DLD1 (cell line): ENCODE results near the gene SPATC1L.
"Not testable (repeated sequence)": the region's sequence is repeated elsewhere in the genome, so short reads cannot be mapped to it uniquely, and the experiment has no call there.

Experiments used
- in situ Hi-C: cut with HindIII; loops from 2 replicates; pipeline ENCODE4 v1.10.0; 2017; ENCODE audit warnings: low sequenced_read_pairs

SPATC1L gene

DNA sequence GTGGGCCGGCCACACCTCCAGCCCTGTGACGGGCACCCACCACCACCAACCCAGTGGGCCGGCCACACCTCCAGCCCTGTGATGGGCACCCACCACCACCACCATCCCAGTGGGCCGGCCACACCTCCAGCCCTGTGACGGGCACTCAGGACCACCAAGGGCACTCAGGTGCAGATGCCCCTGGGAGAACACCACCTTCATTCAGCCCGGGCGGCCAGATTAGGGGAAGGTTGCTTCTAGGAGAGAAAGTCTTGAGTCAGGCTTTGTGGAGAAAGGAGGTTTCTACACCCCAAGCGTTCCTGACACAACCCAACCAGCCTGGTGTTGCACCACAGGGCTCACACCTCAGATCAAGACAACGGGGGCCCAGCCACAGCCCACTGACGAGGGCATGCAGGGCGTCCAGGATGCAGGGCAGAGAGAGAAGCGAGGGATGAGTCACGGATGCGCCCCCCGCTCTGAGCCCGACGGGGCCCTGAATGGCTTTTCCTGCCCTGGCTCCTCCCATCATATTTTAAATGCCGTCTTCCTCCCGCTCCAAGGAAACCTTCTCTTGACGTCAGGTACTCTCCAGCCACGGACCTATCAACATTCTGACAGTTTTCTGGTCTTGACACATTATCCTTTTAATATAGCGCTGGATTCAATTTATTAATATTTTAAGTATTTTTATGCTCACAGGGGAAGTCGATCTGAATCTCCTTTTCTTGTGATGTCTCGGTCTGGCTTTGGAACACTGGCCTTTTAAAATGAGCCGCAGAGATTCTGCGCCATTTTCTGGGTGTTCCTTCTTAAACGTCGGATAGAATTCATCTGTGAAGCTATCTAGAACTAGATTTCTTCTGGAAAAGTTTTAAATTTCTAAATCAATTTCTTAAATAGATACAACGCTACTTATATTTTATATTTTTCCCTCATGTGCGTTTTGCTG is 631 bp upstream of the SPATC1L start:
- in situ Hi-C loops, result no loop called here

DNA sequence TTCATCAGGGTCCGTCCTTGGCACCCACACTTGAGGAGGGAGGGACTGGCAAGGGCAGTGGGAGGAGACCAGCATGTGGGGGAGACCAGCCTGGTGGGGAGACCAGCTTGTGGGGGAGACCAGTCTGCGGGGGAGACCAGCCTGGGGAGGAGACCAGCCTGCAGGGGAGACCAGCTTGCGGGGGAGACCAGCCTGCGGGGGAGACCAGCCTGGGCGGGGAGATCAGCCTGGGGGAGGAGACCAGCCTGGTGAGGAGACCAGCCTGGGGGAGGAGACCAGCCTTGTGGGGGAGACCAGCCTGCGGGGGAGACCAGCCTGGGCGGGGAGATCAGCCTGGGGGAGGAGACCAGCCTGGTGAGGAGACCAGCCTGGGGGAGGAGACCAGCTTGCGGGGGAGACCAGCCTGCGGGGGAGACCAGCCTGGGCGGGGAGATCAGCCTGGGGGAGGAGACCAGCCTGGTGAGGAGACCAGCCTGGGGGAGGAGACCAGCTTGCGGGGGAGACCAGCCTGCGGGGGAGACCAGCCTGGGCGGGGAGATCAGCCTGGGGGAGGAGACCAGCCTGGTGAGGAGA is 836 bp downstream of the SPATC1L start:
- in situ Hi-C loops, result not testable (repeated sequence)

DNA sequence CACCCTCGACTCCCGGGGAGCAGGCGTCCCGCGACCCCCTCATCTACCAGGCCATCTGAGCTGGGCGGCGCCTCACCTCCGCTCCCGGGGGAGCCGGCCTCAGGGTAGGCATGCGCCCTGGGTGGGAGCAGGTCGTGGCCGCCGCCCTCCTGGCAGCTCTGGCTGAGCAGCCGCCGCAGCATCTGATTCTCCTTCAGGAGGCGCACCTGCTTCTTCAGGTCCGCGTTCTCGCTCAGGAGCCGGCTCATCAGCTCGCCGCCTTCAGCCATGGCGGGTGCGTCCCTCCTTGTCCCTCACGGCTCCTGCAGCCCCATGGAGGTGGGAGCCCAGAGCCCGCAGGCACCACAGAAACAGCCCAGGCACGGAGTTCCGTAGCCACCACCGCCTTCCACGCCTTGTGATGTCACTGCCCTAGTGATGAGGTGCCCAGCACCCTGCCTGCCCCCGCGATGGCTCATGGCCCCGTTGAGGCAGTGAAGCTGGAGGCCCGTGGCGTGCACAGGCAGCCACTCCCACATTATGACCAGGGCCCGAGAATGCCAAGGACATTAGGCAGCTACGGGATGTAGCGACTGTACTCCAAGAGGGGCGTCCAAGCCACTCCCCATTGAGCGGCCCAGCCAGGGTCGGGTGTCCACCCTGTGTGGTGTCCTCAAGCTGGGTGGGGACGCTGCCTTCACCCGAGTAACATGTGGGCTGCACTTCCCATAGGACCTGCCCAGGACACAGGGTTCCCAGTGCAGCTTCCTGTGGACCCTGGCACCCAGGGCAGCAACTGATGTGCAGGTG is 1.5 kb downstream of the SPATC1L start:
- in situ Hi-C loops, result no loop called here

DNA sequence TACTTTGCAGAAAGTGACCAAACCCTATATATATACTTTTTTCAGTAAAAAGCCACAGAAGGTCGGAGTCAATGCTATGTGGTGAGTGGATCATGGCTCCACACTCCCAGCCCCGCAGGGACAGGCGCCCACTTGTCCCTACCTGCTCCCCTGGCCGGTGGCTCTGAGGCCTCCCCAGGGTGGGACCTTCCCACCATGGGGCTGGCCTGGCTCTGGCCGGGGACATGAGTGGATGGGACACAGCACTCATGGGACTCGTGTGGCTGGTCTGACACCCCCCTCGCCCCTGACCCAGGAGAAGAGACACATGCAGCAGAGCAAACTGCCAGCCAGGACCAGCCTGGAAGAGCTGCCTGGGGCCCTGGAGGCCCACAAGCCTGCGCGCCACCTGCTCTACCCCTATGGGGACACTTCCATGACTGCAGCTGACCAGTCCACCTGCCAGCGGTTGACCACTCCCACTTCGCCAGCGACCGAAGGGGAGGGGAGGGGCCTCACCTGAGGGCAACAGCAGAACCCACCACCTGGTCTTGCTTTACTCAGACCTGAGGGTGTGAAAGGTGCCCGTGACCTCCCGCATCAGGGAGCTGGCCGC is 2.2 kb downstream of the SPATC1L start:
- in situ Hi-C loops, result no loop called here

- in situ Hi-C loops, result no loop called here
These were observed 2.8 kb downstream of the SPATC1L start for GRCh38 chr21:46181436-46181835.

GRCh38 chr21:46180778-46181391 is 3.4 kb downstream of the SPATC1L start:
- in situ Hi-C loops, result no loop called here

- in situ Hi-C loops, result no loop called here
These were observed 4.1 kb downstream of the SPATC1L start for GRCh38 chr21:46180079-46180722.

- in situ Hi-C loops, result no loop called here
These were observed 4.6 kb downstream of the SPATC1L start for GRCh38 chr21:46179708-46180078.

DNA sequence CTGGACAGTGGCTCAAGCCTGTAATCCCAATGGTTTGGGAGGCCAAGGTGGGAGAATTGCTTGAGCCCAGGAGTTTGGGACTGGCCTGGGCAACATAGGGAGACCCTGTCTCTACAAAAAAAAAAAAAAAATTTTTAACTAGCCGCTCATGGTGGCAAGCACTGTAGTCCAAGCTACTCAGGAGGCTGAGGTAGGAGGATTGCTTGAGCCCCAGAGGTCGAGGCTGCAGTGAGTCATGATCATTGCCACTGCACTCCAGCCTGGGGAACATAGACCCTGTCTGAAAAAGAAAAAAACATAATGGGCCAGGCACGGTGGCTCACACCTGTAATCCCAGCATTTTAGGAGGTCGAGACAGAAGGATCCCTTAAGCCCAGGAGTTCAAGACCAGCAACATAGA is 5.3 kb downstream of the SPATC1L start:
- in situ Hi-C loops, result no loop called here

DNA sequence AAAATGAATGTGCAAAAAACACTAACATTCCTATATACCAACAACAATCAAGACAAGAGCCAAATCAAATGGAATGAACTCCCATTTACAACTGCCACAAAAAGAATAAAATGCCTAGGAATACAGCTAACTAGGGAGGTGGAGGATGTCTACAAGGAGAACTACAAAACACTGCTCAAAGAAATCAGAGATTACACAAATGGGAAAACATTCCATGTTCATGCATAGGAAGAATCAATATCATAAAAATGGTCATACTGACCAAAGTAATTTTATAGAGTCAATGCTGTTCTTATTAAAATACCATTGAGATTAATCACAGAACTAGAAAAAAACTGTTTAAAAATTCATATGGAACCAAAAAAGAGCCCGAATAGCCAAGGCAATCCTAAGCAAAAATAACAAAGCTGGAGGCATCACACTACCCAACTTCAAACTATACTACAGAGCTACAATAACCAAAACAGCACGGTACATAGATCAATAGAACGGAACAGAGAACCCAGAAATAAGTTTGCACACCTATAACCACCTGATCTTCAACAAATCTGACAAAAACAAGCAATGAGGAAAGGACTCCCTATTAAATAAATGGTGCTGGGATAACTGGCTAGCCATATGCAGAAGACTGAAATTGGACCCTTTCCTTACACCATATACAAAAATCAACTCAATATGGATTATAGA is 7.7 kb downstream of the SPATC1L start:
- in situ Hi-C loops, result not testable (repeated sequence)

- in situ Hi-C loops, result no loop called here
These were observed 10.7 kb downstream of the SPATC1L start for GRCh38 chr21:46173573-46173972.

DNA sequence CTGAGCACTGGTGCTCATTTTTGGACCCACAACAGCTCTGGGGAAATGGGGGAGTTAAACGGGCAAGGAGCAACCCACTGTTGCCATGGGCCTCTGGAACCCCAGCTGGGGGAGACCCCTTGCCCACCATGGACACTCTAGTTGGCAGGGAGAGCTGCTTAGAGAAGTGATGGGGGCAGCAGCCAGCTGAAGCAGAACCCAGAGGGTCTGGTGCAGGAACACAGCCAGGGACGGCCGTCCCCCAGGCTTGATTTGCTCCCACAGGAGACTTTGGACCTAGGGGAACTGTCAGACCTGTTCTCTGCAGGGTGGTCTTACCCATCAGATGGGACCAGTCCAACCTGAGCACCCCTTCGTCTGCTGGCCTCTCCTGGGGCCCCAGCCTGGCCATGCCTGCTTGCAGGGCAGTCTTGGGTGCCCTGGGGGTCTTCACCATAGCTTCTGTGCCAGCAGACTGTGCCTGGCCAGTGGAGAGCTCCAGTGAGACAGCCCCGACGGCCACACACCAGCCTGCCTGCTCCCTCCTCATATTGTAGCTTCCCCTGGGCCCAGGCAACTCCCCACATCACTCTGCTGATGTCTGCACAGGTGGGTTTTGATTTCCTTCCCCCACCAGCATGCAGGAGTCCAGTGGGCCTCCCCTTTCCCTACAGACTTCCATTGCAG is 11.3 kb downstream of the SPATC1L start:
- in situ Hi-C loops, result no loop called here

GRCh38 chr21:46171996-46172862 is 12.0 kb downstream of the SPATC1L start:
- in situ Hi-C loops, result no loop called here

- in situ Hi-C loops, result no loop called here
These were observed 12.7 kb downstream of the SPATC1L start for GRCh38 chr21:46171585-46171984.

GRCh38 chr21:46170436-46171193 is 13.6 kb downstream of the SPATC1L start:
- in situ Hi-C loops, result not testable (repeated sequence)

DNA sequence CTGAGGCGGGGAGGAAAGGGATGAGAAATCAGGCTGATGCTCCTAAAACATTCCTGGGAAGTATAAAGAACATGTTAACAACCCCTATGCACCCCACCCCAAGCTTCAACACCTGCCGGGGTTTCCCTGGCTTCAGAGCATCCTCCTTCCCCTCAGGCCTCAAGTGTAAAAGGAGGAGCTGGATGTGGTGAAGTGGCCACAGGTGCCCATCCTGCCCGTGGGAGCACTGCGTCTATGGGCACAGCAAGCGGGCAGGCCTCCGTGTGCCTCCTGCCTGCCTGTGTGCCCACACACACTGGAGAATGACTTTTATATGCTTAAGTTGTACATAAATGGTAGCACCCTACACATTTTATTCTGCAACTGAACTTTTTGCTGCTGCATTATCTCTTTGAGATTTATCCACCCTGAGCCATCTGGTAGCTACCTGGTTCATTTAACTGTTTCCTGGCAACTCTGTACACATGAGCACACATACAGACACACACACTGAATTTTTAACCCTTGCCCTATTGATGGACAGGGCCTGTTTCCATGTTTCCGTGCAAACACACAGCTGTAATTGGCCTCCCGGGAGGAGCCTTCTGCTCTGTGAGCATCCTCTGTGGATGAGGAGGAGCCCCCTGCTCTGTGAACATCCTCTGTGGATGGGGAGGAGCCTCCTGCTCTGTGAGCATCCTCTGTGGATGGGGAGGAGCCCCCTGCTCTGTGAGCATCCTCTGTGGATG is 15.4 kb downstream of the SPATC1L start:
- in situ Hi-C loops, result no loop called here

DNA sequence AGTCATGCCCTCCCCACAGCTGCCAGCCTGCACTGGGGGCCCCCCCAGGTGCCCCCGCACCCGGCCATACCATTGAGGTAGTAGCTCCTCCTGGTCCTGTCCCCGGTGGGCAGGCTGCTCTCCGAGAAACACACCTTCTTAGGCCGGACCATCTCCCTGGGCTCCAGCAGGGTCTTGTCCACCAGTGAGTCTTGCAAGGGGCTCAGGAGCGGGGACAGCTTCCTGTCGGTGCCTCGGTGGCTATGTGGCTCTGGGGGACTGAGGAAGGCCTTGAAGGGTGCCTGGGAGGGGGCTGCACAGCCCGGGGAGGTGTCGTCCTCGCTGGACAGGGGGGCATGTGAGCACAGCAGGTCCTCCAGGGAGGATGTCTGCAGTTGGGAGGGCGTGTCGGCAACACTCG is 16.0 kb downstream of the SPATC1L start:
- in situ Hi-C loops, result no loop called here
